DMS79 (cell line): ENCODE data around the gene CBARP.
"Not testable (repeated sequence)": the region's sequence is repeated elsewhere in the genome, so short reads cannot be mapped to it uniquely, and the experiment has no call there.

Experiments used
- DNase-seq: peaks from one replicate; lab custom pipeline; 2025; lab: John Stamatoyannopoulos, UW

The CBARP gene

GRCh38 chr19:1252821-1253513 is 15.2 kb upstream of the CBARP start:
- no peak for DNase-seq

DNA sequence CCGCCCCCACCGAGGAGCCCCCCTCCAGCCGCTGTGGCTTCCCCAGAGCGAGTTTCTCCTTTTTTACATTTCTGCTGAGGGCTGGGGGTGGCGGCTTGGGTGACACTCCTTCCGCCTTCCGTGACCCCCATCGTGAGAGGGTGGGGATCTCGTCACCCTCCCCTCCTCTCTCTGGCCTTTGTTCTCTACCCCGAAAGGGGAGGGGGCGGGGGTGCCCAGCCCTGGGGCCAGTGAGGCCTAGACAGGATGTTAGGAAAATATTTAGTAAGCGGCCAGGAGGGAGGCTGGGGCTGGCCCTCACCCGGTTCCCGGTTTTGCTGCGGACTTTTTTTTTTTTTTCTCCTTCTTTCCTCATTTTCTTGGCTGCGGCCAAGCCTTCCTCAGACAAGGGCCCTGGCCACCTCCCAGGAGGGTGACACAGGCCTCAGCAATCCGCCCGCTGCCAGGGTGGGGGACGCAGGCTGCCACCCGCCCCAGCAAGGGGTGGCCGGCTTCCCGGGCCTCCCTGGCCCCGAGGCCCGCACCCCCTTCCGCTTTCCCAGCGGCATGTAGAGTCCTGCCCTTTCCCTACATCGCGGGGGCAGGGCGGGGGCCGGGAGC is 14.5 kb upstream of the CBARP start:
- DNase-seq = no peak

GRCh38 chr19:1251330-1252220 is 13.8 kb upstream of the CBARP start:
- peak; percentile 52 for DNase-seq

GRCh38 chr19:1250437-1251260 is 12.8 kb upstream of the CBARP start:
- DNase-seq = no peak

GRCh38 chr19:1249990-1250436 is 12.2 kb upstream of the CBARP start:
- no peak for DNase-seq

DNA sequence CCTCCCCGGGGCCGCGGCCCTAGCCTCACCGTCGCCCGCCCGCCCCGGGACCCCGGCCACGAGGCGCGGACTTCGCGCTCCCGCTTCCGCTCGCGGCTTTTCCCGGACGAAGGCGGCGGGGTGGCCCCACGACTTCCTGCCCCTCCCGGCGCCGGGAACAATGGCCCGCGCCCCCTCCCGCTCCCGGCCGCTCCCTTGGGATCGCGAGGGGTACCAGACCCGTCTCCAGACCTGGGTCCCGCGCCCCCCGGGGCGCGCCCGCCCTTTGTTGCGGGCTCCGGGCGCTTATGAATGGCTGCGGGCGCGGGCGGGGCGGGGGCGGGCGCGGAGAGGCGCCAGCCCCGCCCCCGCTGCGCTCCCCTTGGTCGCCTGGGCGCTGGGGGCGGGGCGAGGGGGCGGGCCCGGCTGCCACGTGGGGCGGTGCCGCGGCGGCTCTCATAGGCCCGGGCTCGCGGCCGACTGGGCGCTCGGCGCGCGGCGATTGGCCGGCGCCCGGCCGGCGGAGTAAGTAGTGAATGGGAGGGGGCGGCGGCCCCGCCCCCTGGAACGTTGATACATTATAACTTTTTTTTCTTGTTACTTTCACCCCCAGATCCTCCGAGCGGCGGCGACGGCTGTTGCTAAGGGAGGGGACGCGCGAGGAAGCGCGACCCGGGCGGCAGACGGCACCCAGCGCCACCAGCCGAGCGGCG is 11.6 kb upstream of the CBARP start:
- DNase-seq = peak; percentile 81

GRCh38 chr19:1248786-1249297 is 11.0 kb upstream of the CBARP start:
- peak; percentile 51 for DNase-seq

GRCh38 chr19:1248139-1248785 is 10.5 kb upstream of the CBARP start, which contains the start of gene MIDN:
TSS of gene MIDN (plus strand) at chr19:1248583. CDS start at chr19:1250297, 1,714 bp downstream.
- DNase-seq = no peak

- no peak for DNase-seq
Measured at GRCh38 chr19:1247748-1248138, 9.9 kb upstream of the CBARP start.

DNA sequence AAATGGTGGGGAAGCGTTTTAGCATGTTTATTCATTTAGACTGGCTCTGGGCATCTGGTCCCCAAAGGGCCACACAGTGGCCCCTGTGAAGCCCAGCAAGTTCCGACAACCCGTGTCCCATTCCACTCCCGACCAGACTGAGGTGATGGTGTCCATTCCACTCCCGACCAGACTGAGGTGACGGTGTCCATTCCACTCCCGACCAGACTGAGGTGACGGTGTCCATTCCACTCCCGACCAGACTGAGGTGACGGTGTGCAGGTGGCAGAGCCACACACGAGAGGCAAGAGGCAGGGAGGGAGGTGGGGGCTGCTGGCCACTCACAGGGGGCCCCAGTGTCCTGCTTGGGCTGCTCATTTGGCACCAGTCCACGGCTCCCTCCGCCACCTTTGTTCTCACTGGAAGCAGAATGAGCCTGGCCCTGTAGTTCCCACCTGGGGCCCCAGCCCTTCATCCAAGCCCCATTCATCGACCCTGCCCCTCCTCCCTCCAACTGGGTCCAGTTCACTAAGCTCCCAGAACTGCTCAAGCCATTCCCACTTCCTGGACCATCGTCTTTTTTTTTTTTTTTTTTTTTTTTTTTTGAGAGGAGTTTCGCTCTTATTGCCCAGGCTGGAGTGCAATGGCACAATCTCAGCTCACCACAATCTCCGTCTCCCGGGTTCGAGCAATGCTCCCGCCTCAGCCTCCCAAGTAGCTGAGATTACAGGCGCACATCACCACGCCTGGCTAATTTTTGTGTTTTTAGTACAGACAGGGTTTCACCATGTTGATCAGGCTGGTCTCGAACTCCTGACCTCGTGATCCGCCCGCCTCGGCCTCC is 8.7 kb upstream of the CBARP start:
- not testable (repeated sequence) for DNase-seq

DNA sequence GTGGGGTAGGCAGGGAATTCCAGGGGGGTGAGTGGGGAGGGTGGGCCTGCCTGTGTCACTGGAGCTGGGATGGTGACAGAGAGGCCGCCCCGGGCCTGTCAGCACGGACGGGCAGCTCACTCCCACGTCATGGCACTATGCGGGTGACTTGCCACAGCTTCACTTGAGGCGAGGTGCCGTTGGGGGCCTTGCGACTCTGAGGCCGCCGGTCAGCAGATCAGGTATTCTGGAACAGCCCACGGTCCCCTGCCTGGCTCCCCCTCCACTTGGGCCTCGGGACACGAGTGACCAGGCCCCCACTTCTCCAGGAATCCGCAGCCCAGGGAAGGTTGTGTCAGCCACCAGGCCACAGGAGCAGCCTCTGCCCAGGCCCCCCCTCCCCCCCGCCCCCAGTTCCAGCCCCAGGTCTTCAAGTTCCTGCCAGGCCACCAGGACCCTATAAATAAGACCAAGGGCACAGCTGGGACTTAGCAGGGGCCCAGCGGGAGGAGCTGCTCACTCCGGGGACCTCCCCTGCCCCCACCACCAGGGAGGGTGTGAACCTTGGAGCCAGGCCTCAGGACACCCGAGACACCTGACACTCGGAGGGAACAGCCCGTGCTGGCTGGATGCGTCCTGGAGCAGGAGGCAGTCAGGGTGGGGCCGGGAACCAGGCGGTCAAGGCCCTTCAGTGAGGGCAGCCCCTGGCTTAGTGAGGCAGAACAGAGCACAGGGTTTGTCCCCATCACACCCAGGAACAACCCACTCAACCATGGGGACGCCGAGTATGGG is 7.9 kb upstream of the CBARP start:
- no peak for DNase-seq

DNA sequence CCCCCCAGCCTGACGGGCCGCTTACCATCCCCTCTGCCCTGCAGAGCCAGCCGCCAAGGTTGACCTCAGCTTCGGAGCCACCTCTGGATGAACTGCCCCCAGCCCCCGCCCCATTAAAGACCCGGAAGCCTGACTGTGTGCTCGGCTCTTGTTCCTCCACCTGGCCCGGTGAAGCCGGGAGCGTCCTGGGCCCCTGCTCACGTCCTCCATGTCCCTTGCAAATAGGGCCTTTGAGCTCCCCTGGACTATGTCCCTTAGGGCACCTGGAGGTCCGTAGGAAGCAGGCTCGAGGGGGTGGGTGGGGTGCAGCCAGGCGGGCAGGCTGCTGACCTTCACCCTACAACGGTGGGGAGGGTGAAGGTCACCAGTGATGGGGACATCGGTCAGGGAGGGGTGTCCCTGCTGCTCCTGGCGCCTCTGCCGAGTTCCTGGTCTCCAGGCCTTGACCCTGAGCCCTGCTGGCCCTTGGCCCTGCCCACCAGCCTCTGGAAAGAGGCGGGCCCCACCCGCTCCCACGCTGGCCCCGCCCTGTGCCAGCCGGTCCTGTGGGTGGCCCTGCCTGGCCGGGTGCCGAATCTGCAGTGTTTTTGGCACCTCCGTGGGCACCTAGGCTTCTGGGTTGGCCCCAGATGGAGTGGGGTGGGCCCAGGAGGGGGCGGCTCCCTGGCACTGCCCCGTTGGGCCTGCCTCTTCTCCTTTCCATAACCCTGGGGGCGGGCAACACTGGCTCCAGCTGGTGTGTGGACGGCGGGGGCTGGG is 7.1 kb upstream of the CBARP start:
- DNase-seq = no peak

DNA sequence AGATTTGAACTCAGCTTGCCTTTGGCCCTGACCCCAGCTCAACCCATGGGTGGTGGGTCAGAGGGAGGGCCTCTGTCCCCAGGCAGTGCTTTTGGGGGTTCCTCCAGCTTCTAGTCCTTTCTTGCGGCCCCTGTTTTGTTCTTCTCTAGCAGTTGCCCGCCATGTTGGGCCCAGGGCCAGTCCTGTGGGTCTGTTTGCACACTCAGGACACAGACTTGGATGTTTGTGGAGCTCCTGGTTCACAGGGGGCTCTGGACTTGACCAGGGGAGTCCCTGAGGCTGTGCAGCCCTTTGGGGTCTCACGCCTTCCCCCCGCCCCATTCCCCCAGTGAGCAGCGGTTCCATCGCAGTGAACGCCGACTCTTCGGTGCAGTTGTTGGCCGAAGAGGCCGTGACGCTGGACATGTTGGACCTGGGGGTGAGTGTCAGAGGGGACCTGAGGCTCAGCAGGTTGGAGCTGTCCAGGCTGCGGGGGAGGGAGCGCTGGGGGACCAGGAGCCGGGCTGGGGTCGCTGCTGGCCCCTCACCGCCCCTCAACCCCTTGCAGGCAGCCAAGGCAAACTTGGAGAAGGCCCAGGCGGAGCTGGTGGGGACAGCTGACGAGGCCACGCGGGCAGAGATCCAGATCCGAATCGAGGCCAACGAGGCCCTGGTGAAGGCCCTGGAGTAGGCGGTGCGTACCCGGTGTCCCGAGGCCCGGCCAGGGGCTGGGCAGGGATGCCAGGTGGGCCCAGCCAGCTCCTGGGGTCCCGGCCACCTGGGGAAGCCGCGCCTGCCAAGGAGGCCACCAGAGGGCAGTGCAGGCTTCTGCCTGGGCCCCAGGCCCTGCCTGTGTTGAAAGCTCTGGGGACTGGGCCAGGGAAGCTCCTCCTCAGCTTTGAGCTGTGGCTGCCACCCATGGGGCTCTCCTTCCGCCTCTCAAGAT is 6.2 kb upstream of the CBARP start:
- DNase-seq = peak; percentile 29

DNA sequence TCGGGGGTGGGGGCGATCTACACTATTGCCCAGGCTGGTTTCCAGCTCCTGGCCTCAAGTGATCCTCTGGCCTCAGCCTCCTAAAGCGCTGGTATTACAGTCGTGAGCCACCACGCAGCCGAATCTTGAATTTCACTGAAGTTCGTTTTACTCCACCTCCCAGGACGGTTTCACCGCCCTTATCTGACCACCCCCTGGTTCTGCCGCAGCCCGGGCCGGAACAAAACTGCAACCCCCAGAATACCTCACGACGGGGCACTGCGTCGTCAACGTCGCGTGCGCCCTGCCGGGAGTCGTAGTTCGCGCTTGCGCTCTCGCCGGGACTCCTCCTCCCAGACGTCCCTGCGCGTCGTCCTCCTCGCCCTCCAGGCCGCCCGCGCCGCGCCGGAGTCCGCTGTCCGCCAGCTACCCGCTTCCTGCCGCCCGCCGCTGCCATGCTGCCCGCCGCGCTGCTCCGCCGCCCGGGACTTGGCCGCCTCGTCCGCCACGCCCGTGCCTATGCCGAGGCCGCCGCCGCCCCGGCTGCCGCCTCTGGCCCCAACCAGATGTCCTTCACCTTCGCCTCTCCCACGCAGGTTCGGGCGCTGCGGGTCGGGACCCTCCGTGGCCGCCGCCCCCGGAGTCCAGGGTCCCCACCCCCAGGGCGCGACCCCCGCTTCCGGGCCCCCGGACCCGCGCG is 3.8 kb upstream of the CBARP start, which contains the start of gene ATP5F1D:
Gene ATP5F1D, plus strand, starts transcription at position 335 of the 679 bp plus-strand sequence. Its CDS starts 100 bp downstream, at position 435.
- peak; percentile 90 for DNase-seq

DNA sequence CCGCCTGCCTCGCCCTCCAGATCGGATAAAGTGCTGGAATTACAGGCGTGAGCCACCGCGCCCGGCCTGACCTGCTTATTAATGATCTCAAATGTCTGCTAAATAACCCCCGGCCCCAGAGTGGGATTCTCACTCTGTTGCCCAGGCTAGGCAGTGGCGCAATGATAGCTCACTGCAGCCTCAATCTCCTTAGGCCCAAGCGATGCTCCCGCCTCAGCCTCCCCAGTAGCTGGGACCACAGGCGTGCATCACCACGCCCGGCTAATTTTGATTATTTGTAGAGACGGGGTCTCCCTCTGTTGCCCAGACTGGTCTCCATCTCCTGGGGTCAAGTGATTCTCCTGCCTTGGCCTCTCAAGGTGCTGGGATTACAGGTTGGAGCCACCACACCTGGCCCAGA is 3.1 kb upstream of the CBARP start:
- DNase-seq = no peak
